Anterior cingulate cortex (tissue), 58 donors: Measurements from ENCODE around the gene SERTM1.
A peak's percentile ranks its signal among the peaks of the same experiment; 100 is the strongest.

ENCODE experiments used
- DNase-seq, 58 donors: peaks; one replicate each; lab custom pipeline; 2025; lab: John Stamatoyannopoulos, UW

Gene SERTM1

GRCh38 chr13:36709136-36709890 lies 35.5 kb downstream of the SERTM1 start:
- no peak for DNase-seq

- DNase-seq: no peak
These were observed 36.6 kb downstream of the SERTM1 start for GRCh38 chr13:36710396-36710795.

- no peak for DNase-seq
These were observed 38.5 kb downstream of the SERTM1 start for GRCh38 chr13:36712290-36712689.

- DNase-seq: peak in 1 of 58 donors; percentile 6
These were observed 39.0 kb downstream of the SERTM1 start for GRCh38 chr13:36712770-36713169.

- no peak for DNase-seq
These were observed 40.1 kb downstream of the SERTM1 start for GRCh38 chr13:36713887-36714286.

- no peak for DNase-seq
These were observed 42.0 kb downstream of the SERTM1 start for GRCh38 chr13:36715841-36716240.

- DNase-seq: no peak
These were observed 43.2 kb downstream of the SERTM1 start for GRCh38 chr13:36717017-36717416.

- DNase-seq: no peak
These were observed 44.2 kb downstream of the SERTM1 start for GRCh38 chr13:36717966-36718545.

- no peak for DNase-seq
These were observed 44.9 kb downstream of the SERTM1 start for GRCh38 chr13:36718686-36719085.

GRCh38 chr13:36724141-36724540 lies 50.3 kb downstream of the SERTM1 start:
- DNase-seq: no peak

- no peak for DNase-seq
These were observed 52.1 kb downstream of the SERTM1 start for GRCh38 chr13:36725936-36726335.

- no peak for DNase-seq
These were observed 54.2 kb downstream of the SERTM1 start for GRCh38 chr13:36728006-36728405.

GRCh38 chr13:36736119-36736726 lies 62.4 kb downstream of the SERTM1 start:
- peak in 38 of 58 donors; percentile 1 to 67 (median 10) for DNase-seq

GRCh38 chr13:36737524-36738083 lies 63.8 kb downstream of the SERTM1 start:
- no peak for DNase-seq

GRCh38 chr13:36745436-36745835 lies 71.6 kb downstream of the SERTM1 start:
- DNase-seq: no peak

- DNase-seq: no peak
These were observed 72.2 kb downstream of the SERTM1 start for GRCh38 chr13:36746051-36746450.
